SJCRH30 (cell line): ENCODE data around the gene ELFN2. TPM values are rescaled to one million over a fixed set of nuclear protein-coding genes. Genes with fewer than 3 reads are reported as not detected.

Experiments used
- DNase-seq, 2 experiments: peaks; one replicate each; pipeline ENCODE4 v3.0.0-alpha.2; 2015 to 2020
- H3K27ac ChIP-seq: fragments of 250-450 bp; sonication (Bioruptor Pico); 2 replicates; pipeline ENCODE4 v1.5.1; 2020; ENCODE audit warnings: mild to moderate bottlenecking, moderate library complexity
- H3K27me3 ChIP-seq: fragments of 250-450 bp; sonication (Bioruptor Pico); 2 replicates; pipeline ENCODE4 v1.5.1; 2020; ENCODE audit warnings: mild to moderate bottlenecking, moderate library complexity
- H3K36me3 ChIP-seq: fragments of 250-450 bp; sonication (Bioruptor Pico); 2 replicates; pipeline ENCODE4 v1.5.1; 2020; ENCODE audit warnings: mild to moderate bottlenecking, moderate library complexity
- H3K4me1 ChIP-seq: fragments of 250-450 bp; sonication (Bioruptor Pico); 2 replicates; pipeline ENCODE4 v1.5.1; 2020; ENCODE audit warnings: mild to moderate bottlenecking, moderate library complexity
- H3K4me3 ChIP-seq: fragments of 250-450 bp; sonication (Bioruptor Pico); 2 replicates; pipeline ENCODE4 v1.5.1; 2020; ENCODE audit warnings: mild to moderate bottlenecking, moderate library complexity
- H3K9me3 ChIP-seq: fragments of 250-450 bp; sonication (Bioruptor Pico); replicated peaks from 2 replicates; pipeline ENCODE4 v1.5.1; 2020; ENCODE audit warnings: mild to moderate bottlenecking, moderate library complexity
- total RNA-seq: library from RNA; depleted of rRNA; stranded (reverse); fragments of >200 nt; shearing (Covaris generic); gene quantifications from 2 replicates; pipeline ENCODE4 v1.2.3, GENCODE V29; 2014

ELFN2 gene
- total RNA-seq, 1 experiment from 2014 or later, result 0.02 TPM

- H3K27ac ChIP-seq, result no peak overlapping the region
- no peak overlapping the region for H3K4me3 ChIP-seq
- H3K36me3 ChIP-seq, result no peaks in the 10 kb centered on the region
- H3K4me1 ChIP-seq, result peaks cover 8% of the 10 kb centered on the region
- DNase-seq, result peak; percentile 49 to 57
- peaks cover 24% of the 10 kb centered on the region for H3K27me3 ChIP-seq
- H3K9me3 ChIP-seq, result no peaks in the 10 kb centered on the region
Observed at GRCh38 chr22:37425800-37426705, 1.2 kb downstream of the ELFN2 start.

- Histone ChIP-seq H3K27me3 (peaks cover 29% of the 10 kb centered on the region), H3K9me3 (no peaks in the 10 kb centered on the region), H3K27ac (no peak overlapping the region)
Observed at GRCh38 chr22:37425369-37425768, 1.9 kb downstream of the ELFN2 start.

GRCh38 chr22:37423283-37423682 lies 4.0 kb downstream of the ELFN2 start:
- no peak for DNase-seq
- peaks cover 29% of the 10 kb centered on the region for H3K27me3 ChIP-seq

More at GRCh38 chr22:37425369-37425768, 1.9 kb downstream of the ELFN2 start:
- Histone ChIP-seq H3K4me1 (peaks cover 6% of the 10 kb centered on the region; the same call in 1 of the 2 replicates), H3K4me3 (no peak overlapping the region), H3K36me3 (no peaks in the 10 kb centered on the region)
- DNase-seq, result no peak

DNA sequence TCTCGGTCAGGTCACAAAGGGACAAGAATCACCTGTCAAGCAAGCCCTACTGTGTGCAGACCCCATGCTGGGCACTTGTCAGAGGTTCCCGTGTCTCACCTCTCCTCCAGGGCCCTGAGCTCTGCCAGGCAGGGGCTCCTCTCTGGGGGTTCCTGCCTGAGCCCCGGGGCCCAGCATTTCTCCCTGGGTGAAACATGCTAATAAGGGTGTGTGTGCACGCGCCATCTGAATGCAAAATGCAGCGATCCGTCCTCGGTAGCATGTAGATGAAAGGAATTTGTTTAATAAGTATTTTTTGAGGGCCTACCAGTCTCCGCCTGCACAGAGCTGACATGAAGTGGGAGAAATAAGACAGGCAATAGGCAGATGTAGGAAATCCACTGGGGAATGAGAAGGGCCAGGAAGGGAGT lies 5.8 kb downstream of the ELFN2 start:
- peaks cover 32% of the 10 kb centered on the region for H3K27me3 ChIP-seq
- H3K27ac ChIP-seq, result no peak overlapping the region
- H3K36me3 ChIP-seq, result no peaks in the 10 kb centered on the region
- H3K4me3 ChIP-seq, result no peak overlapping the region
- peaks cover 6% of the 10 kb centered on the region; the same call in 1 of the 2 replicates for H3K4me1 ChIP-seq
- DNase-seq, result no peak
- H3K9me3 ChIP-seq, result no peaks in the 10 kb centered on the region

More at GRCh38 chr22:37423283-37423682, 4.0 kb downstream of the ELFN2 start:
- no peaks in the 10 kb centered on the region for H3K9me3 ChIP-seq
- no peak overlapping the region for H3K4me3 ChIP-seq
- H3K36me3 ChIP-seq, result no peaks in the 10 kb centered on the region
- H3K27ac ChIP-seq, result no peak overlapping the region
- H3K4me1 ChIP-seq, result peaks cover 6% of the 10 kb centered on the region; the same call in 1 of the 2 replicates

GRCh38 chr22:37420686-37421467 lies 6.4 kb downstream of the ELFN2 start:
- H3K27me3 ChIP-seq, result peaks cover 27% of the 10 kb centered on the region
- H3K27ac ChIP-seq, result no peak overlapping the region
- no peak for DNase-seq
- H3K4me1 ChIP-seq, result peaks cover 3% of the 10 kb centered on the region; the same call in 1 of the 2 replicates
- H3K9me3 ChIP-seq, result no peaks in the 10 kb centered on the region
- no peaks in the 10 kb centered on the region for H3K36me3 ChIP-seq
- H3K4me3 ChIP-seq, result no peak overlapping the region

DNA sequence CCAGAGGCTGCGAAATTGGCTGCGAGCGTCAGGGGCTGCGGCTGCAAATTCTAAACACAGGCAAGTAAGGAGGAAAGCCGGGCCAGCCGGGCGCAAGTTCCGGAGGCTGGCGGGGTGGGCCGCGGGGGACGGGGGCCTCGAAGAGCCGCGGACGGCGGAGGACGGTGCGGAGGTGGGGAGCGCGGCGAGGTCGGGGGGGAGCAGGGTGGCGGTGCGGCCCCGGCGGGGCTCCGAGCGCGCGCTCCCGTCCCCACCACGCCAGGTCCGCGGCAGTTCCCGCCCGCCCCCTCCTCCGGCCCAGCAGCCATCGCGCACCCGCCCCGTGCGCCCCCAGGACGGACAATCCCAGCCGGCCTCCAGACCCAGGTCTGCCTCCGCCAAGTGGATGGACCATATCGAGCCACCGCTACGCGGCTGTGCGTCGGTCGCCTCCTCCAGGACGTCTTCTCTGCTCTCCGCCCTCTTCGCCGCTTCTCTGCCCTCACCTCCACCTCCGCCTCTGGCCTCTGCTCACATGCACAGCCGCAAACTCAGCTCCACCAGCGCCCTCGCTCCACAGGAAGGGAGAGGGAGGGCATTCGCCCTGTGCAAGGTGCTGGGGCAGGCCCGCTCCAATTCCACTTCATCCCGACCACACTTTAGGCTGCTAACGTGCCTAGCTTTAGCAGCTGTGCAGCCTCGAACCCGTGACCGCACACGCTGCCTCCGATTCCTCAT lies 7.2 kb downstream of the ELFN2 start:
- peaks cover 20% of the 10 kb centered on the region for H3K27me3 ChIP-seq
- no peak for DNase-seq
- H3K4me1 ChIP-seq, result no peaks in the 10 kb centered on the region
- no peaks in the 10 kb centered on the region for H3K36me3 ChIP-seq
- no peaks in the 10 kb centered on the region for H3K9me3 ChIP-seq
- H3K4me3 ChIP-seq, result no peak overlapping the region
- no peak overlapping the region for H3K27ac ChIP-seq

- Histone ChIP-seq H3K27me3 (peaks cover 14% of the 10 kb centered on the region), H3K36me3 (no peaks in the 10 kb centered on the region), H3K27ac (no peak overlapping the region), H3K4me1 (no peaks in the 10 kb centered on the region), H3K9me3 (no peaks in the 10 kb centered on the region), H3K4me3 (no peak overlapping the region)
- no peak for DNase-seq
Observed at GRCh38 chr22:37419370-37419968, 7.8 kb downstream of the ELFN2 start.

DNA sequence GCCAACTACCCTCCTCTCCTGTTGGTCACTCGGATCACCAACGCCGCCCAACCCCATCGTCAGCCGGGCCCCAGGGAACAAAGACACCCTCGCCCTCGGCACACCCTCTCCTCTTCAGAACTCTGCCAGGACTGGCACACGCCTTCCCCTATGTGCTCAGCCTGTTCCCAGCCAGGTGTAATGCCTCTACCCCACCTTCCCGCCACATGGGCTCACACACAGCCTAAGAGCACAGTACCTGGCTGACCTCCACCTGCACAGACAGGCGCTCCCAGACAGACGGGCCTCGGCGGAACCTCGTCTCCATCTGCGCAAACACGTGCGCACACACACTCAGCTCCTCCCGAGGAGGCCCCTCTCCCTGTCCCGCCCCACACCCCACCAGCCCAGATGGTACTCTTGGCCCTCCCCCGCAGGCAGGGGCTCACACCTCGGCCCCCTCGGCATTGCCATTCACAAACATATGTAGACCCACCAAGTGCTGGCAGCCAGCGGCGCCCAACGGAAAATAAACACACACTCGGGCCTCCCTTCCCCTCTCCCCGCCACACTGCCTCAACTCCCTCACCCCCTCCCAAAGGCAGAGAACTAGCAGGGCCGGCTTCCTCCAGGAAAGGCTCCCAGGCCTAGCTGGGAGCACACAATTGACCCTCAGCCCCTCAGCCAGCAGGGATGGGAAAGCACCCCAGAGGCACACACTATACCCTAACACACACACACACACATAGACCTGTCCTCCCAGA lies 8.5 kb downstream of the ELFN2 start:
- DNase-seq, result no peak
- no peaks in the 10 kb centered on the region for H3K36me3 ChIP-seq
- no peaks in the 10 kb centered on the region for H3K4me1 ChIP-seq
- peaks cover 13% of the 10 kb centered on the region for H3K27me3 ChIP-seq
- H3K4me3 ChIP-seq, result no peak overlapping the region
- H3K27ac ChIP-seq, result no peak overlapping the region
- no peaks in the 10 kb centered on the region for H3K9me3 ChIP-seq

DNA sequence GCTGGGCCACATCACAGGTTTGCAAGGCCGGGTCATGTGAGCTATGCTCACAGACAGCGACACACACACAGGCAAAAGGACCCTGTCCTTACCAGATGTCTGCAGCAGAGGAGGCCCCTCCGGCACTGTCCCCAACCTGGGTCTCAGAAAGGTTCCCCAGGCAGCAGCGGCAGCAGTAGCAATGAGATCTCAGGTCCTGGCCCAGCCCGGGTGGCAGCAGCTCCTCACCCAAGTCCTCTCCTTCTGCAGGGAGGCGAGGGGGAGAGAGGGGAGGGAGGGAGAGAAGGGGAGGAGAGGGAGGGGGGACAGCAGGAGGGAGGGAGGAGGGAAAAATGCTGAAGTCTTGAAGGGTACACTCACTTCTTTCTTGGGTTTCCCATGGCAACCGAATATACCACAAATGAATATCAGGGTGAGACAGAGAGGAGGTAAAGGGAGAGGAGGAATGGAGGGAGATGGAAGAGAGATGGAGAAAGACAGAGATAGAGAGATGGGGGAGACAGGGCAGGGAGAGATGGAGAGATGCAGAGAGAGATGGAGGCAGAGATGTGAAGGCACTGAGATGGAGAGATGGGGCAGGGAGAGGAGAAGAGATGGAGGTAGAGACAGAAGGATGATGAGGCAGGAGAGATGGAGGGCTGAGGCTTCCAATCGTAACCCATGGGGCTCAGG lies 9.5 kb downstream of the ELFN2 start:
- no peak for DNase-seq

DNA sequence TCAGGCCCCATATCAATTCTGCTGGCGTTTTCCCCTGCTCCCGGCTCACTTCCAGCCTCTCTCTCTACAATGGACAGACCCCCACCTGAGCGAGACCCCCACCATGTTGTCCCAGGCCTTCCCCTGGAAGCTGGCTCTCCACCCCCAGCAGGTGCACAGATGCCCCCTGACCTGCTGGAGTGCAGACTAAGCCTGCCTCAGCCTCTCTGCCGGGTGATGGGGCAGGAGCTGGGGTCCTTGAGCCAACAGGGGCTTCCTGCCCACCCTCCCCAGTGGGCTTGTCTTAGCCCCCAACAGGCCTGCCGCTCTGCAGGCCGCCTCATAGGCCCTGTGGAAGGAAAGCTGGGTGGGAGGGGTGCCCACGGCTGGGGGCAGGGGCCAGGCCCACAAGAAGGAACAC lies 10.0 kb downstream of the ELFN2 start:
- Histone ChIP-seq H3K4me3 (no peak overlapping the region), H3K4me1 (no peaks in the 10 kb centered on the region), H3K9me3 (no peaks in the 10 kb centered on the region), H3K36me3 (no peaks in the 10 kb centered on the region), H3K27ac (no peak overlapping the region), H3K27me3 (peaks cover 13% of the 10 kb centered on the region)
- no peak for DNase-seq

More for the DNA sequence above, 9.5 kb downstream of the ELFN2 start:
- peaks cover 13% of the 10 kb centered on the region for H3K27me3 ChIP-seq
- no peaks in the 10 kb centered on the region for H3K9me3 ChIP-seq
- no peak overlapping the region for H3K4me3 ChIP-seq
- H3K4me1 ChIP-seq, result no peaks in the 10 kb centered on the region
- H3K36me3 ChIP-seq, result no peaks in the 10 kb centered on the region
- H3K27ac ChIP-seq, result no peak overlapping the region

GRCh38 chr22:37416827-37417226 lies 10.5 kb downstream of the ELFN2 start:
- Histone ChIP-seq H3K27me3 (peaks cover 13% of the 10 kb centered on the region), H3K9me3 (no peaks in the 10 kb centered on the region), H3K36me3 (no peaks in the 10 kb centered on the region), H3K4me3 (no peak overlapping the region), H3K4me1 (no peaks in the 10 kb centered on the region), H3K27ac (no peak overlapping the region)
- DNase-seq, result no peak

- no peaks in the 10 kb centered on the region for H3K9me3 ChIP-seq
- no peak overlapping the region for H3K27ac ChIP-seq
- H3K4me3 ChIP-seq, result no peak overlapping the region
- no peaks in the 10 kb centered on the region for H3K4me1 ChIP-seq
- DNase-seq, result no peak
- peaks cover 10% of the 10 kb centered on the region for H3K27me3 ChIP-seq
- H3K36me3 ChIP-seq, result no peaks in the 10 kb centered on the region
Observed at GRCh38 chr22:37416389-37416788, 10.9 kb downstream of the ELFN2 start.

GRCh38 chr22:37415210-37415609 lies 12.1 kb downstream of the ELFN2 start:
- peaks cover 5% of the 10 kb centered on the region for H3K27me3 ChIP-seq
- H3K4me1 ChIP-seq, result no peaks in the 10 kb centered on the region
- no peaks in the 10 kb centered on the region for H3K9me3 ChIP-seq
- H3K36me3 ChIP-seq, result no peaks in the 10 kb centered on the region
- no peak overlapping the region for H3K4me3 ChIP-seq
- no peak for DNase-seq
- no peak overlapping the region for H3K27ac ChIP-seq
